Sciatic nerve (tissue), 2 donors: ENCODE results near the gene LIF. TPM values are rescaled to one million over a fixed set of nuclear protein-coding genes. Genes with fewer than 3 reads are reported as not detected.
"Not testable (repeated sequence)": the region's sequence is repeated elsewhere in the genome, so short reads cannot be mapped to it uniquely, and the experiment has no call there.

Experiments
- ATAC-seq: fragments of 200-7000 bp; cut with Tn5 transposase; one replicate; pipeline ENCODE4 v1.9.1; 2020; ENCODE audit warnings: mild to moderate bottlenecking, moderate library complexity
- DNase-seq: peaks from one replicate; pipeline ENCODE4 v3.0.0-alpha.2; 2020; ENCODE audit warnings: low spot score
- intact Hi-C: fragments of 100-400 bp; cut with DNase I; formaldehyde crosslinking; loops from one replicate; pipeline ENCODE4 v1.14.2; 2022
- total RNA-seq: library from RNA; stranded (reverse); fragmentation: NEBNext Ultra II Directional; extraction: Animal tissue kit (Norgen Biotek cat#: 25700); gene quantifications from one replicate; pipeline ENCODE4 v1.2.1, GENCODE V29; 2021
- donor health status: DM: no; HTN: no; CAD: no.
- donor health status: DM: no; HTN: no; CAD: no.

The LIF gene
- total RNA-seq, 1 donor from 2014 or later, result 3.2 TPM

- intact Hi-C loops, result no loop called here
- DNase-seq (no peak), ATAC-seq (no peak)
These were observed 27.4 kb downstream of the LIF start for GRCh38 chr22:30219049-30219654.

DNA sequence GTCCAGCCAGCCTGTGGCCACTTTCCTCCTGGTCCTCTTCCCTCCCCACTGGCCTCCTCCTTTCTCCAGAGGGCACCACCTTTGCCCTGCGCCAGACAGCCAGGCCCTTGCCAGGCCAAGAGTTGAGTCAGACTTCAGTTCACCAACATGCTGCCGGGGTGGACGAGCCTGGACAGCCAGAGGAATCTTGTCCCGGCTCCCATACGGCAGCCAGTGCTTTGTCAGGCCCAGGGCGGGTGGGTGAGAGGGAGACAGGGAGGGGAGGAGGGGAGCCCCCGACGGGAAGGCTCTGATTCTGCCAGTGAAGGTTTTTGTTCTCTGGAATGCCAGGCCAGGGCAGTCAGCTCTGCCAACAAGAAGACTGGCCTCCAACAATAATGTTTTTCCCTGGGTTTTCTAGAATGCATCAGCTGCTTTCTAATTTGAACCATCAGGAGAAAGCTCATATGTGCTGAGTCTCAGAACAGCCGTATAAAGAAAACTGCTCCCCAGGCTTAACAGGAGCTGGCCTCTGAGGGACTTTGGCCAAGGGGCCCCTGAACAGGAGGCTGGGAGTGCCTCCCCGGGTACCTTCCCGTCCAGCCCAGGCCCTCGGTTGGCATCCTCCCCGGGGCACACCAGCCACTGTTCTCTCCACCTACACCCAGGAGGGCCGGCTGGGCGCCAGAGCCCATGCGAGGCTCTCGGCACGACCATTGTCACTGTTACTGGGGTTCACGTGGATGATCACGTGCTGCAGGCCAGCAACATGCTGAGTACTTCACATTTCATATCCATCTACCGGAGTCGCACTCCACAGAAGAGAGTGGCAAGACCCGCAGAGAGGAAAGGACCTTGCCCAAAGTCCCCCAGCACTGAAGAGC lies 28.6 kb downstream of the LIF start:
- DNase-seq, result no peak
- intact Hi-C loops, result no loop called here
- ATAC-seq, result peak; percentile 31

GRCh38 chr22:30216710-30217109 lies 29.8 kb downstream of the LIF start:
- ATAC-seq (no peak), DNase-seq (no peak)
- intact Hi-C loops, result no loop called here

GRCh38 chr22:30216272-30216671 lies 30.3 kb downstream of the LIF start:
- DNase-seq, ATAC-seq, intact Hi-C loops: not testable (repeated sequence)

DNA sequence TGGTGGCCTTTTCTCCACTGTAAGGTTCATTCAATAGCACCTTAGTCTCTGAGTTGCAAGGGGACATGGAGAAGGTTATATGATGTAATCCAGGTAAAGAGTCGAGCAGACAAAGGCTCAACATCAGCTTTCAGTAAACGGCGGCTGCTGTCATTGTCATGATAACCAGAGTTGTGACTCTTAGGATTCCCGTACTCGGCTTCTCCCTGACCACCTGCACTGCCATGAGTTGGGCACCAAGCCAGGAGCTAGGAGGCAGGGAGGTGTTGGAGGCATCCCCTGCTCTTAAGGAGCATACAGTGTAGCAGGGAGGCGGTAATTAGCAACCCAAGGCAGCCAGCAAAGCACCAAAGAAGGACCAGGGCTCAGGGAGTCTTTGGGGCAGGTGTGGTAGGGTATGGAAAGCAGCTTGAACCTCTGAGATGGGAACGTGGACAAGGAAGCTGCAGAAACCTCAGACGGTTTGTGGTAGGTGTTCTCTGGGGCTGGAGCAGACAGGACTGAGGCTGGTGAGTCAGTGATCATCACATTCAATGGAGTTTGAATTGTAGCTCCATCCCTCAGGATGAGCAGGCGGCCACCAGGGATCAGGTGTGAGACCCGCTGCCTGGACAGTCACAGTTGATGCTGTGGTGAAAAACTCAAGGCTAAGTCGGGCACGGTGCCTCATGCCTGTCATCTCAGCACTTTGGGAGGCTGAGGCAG lies 31.7 kb downstream of the LIF start:
- ATAC-seq (no peak), DNase-seq (no peak)
- intact Hi-C loops, result no loop called here

DNA sequence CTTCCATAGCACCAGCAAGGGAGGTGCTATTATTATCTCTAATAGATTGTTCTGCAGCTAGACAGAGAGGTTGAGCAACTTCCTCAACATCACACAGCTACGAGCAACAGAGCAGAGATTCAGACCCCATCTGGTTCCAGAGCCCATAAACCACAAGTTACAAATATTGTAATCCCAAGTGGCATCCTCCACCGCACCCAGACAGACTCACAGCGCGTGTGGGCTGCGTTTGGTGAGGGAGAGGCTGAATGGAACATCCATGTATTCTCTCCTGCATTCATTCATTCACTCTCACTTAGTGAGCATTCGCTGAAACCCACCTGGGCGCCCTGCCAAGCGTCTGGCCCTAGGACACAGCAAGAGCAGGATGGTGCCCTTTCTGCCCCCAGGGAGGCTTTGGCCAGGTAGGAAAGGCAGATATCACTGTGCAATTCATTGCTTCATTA lies 33.5 kb downstream of the LIF start:
- DNase-seq, result no peak
- ATAC-seq, result no peak
- intact Hi-C loops, result no loop called here

DNA sequence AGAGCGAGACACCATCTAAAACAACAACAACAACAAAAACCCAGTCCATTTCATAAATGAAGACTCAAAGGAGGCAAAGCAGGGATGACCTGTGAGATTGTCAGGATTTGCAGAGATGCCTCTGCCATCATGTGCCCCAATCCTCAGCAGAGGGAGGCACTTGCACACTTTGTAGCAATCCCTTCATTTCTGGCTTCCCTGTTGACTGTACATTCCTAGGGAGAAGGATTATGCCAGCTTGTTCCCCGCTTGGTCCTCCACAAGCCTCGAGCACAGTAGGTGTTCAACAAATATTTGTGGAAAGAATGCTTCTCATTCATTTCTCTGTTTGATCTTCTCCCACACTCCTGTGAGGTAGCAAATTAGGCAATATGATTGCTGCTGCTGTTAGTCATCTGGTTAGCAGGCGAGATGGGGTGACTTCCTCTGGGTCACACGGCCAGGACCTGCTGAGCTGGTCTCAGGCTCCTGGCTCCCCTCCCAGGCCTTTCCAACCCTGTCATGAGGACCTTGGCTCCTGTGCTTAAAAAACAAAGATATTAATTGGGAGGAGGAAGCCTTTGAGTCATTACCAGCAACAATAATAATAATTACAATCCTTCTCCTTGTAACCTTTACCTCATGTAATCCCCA lies 34.1 kb downstream of the LIF start:
- DNase-seq, result peak; percentile 80
- ATAC-seq, result peak; percentile 59

DNA sequence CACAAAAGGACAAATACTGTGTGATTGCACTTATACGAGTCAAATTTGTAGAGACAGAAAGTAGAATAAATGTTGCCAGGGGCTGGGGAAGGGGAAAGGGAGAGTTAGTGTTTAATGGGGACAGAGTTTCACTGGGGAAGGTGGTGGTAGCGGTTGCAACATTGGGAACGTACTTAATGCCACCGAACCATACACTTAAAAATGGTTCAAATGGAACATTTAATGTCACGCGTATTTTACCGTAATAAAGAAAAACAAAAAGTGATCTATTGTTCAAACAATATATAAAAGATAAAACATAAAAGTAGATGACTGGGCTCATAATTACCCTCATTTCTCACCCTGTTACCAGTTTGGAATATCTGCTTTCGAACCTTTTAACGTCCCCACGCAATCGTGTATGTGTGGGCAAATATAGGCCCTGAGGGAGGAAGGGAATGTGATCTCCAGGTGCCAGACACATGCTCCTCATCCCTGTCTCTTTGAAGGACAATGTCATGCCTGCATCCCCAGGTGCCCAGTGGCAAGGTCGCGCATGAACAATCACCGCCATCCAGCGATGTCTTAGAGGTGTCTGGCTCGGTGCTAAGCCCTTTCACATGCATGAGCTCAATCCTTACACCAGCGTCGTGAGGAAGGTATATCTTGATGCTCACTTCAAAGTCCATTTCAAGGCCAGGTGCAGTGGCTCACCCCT lies 35.3 kb downstream of the LIF start:
- intact Hi-C loops, result no loop called here
- no peak for DNase-seq
- ATAC-seq, result no peak

More for the DNA sequence above, 34.1 kb downstream of the LIF start:
- intact Hi-C loops, result no loop called here

- ATAC-seq (peak; percentile 63), DNase-seq (peak; percentile 73)
- intact Hi-C loops, result no loop called here
These were observed 36.2 kb downstream of the LIF start for GRCh38 chr22:30210235-30210909.

DNA sequence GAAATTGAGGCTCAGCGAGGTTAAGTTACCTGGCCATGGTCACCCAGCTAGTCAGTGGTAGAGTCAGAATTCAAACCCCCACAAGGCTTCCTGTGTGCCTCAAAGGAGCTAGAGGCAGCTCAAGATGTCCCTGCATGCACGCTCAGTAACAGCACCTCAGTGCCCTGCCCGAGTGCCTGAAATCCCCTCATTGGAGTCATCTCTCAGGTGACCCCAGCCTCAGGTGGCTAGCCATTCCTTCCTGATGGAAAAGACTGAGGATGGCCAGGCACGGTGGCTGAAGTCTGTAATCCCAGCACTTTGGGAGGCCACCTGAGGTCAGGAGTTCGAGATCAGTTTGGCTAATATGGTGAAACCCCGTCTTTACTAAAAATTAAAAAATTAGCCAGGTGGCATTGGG lies 36.9 kb downstream of the LIF start:
- no peak for DNase-seq
- no peak for ATAC-seq
- intact Hi-C loops, result no loop called here

GRCh38 chr22:30208631-30209603 lies 37.6 kb downstream of the LIF start:
- ATAC-seq, result peak; percentile 81
- DNase-seq, result peak; percentile 83
- intact Hi-C loops, result no loop called here

GRCh38 chr22:30206944-30207343 lies 39.6 kb downstream of the LIF start:
- DNase-seq (no peak), ATAC-seq (peak; percentile 30)
- intact Hi-C loops, result no loop called here

DNA sequence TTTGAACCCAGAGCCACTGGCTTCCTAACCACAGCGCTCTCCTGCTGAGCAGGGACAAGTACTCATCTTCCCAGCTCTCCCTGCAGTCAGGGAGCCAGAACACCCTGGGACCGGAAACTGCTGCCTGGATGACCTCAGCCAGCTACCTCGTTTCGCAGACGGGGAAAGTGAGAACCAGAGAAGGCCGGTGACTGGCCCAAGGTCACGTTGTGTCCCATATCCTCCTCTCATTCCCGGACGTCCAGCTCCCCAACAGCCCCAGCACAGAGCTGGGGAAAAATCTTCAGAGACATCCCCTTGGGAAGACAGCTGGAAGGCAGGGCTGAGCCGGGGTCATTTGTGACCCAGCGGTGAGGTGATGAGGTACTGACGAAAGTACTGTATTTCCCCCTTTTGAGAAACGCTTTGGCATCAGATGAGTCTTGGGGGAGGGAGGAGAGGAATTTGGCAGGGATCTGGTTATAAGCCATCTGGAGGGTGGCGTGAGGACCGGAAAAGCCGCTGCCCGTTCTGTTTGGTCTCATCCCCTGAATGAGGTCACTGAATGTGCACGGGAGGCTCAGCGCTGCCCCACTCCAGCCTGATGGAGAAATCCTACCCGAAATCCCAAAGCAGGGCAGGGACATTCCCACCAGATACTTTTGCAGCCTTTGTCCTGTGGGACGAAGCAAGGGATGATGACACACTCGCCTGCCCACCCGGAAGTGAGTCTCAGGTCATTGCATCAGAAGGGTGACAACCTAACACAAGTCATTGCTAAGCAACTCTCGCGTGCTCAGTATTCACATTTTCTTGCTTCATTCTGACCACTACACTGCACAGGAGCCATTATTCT lies 41.1 kb downstream of the LIF start:
- DNase-seq, result no peak
- peak; percentile 54 for ATAC-seq
- intact Hi-C loops, result no loop called here

DNA sequence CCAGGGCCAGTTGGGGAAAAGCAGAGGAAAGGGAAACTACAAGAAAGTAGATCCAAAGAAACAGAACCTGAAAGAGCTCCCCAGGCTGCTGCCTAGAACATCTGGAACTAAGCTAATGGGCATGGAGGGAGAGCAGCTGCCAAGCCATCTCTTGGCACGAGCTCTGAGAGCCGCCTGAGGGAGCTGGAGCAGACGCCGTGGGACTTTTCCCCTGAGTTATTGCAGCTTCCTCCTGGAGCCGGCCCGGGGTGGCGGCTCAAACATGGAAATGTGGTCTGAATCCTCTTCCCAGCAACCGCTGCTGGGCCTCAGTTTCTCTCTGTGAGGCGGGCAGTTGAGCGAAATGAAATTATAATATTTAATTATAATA lies 41.8 kb downstream of the LIF start:
- intact Hi-C loops, result no loop called here
- ATAC-seq, result no peak
- DNase-seq, result no peak

- intact Hi-C loops, result no loop called here
- DNase-seq (no peak), ATAC-seq (no peak)
These were observed 42.4 kb downstream of the LIF start for GRCh38 chr22:30204015-30204741.

DNA sequence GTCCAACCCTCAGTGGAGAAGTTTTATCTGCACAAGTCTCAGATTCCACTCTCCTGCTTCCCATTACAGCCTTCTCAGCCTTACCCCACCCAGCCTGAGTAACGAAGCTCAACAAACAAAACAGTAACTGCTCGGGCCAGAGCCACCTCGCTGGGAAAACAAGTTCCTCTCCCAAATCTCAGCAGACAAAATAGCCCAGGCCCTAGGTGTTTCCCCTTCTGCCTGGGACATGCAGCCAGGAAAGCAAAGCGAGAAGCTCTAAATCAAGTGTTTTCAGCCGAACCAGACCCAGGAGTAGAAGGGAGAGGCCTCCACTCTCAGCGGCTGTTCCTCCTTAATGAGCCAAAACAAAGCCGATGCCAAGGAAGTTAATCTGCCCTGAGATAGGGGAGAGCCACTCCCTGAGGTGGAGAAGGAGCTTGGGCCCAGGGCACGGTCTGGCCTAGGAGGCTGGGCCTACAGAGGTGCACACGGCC lies 44.0 kb downstream of the LIF start:
- ATAC-seq (peak; percentile 44), DNase-seq (no peak)
- intact Hi-C loops, result no loop called here
